GM10266 (cell line): ENCODE measurements around the gene ALKBH3.
A peak's percentile ranks its signal among the peaks of the same experiment; 100 is the strongest.

ENCODE experiments used
- DNase-seq: peaks from one replicate; pipeline ENCODE4 v3.0.0; 2012; ENCODE audit errors: extremely low spot score
- TF ChIP-seq, protein P1 (sequence below): IDR thresholded peaks from 2 replicates; pipeline ENCODE4 v1.5.1; 2012; ENCODE audit warnings: mild to moderate bottlenecking, low read depth; ENCODE audit not compliant: control insufficient read depth, insufficient read depth; ENCODE audit errors: missing control alignments

The ALKBH3 gene

DNA sequence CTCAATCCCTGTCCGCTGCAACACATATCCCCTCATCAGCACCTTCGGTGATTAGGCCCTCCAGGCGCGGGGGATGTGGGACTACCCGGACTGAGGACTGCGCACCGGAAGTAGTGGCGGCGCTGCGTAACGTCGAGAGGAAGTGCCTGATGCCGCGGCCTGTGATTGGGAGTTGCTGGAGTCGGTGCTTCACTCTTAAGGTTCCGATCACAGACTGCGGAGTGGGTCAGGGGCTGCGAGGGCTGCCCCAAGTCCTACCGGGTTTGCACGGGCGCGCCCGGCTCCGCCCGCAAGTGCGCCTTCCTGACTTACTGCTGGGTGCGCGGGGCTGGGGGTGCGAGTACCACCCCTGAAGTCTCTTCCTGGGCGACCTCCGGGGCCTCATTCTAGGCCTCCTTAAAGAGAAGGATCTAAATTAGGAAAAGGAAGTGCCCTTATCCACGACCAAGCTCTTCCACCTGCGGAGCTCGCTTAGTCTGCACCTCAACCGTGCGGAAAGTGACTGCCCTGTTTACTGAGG is at the start of gene ALKBH3:
ALKBH3 (plus strand) TSS at position 192 of the 520 bp plus-strand sequence. CDS start 1,822 bp downstream, outside the sequence.
- TF ChIP-seq, protein P1, sequence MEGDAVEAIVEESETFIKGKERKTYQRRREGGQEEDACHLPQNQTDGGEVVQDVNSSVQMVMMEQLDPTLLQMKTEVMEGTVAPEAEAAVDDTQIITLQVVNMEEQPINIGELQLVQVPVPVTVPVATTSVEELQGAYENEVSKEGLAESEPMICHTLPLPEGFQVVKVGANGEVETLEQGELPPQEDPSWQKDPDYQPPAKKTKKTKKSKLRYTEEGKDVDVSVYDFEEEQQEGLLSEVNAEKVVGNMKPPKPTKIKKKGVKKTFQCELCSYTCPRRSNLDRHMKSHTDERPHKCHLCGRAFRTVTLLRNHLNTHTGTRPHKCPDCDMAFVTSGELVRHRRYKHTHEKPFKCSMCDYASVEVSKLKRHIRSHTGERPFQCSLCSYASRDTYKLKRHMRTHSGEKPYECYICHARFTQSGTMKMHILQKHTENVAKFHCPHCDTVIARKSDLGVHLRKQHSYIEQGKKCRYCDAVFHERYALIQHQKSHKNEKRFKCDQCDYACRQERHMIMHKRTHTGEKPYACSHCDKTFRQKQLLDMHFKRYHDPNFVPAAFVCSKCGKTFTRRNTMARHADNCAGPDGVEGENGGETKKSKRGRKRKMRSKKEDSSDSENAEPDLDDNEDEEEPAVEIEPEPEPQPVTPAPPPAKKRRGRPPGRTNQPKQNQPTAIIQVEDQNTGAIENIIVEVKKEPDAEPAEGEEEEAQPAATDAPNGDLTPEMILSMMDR, result no peak
- DNase-seq, result peak; percentile 80

DNA sequence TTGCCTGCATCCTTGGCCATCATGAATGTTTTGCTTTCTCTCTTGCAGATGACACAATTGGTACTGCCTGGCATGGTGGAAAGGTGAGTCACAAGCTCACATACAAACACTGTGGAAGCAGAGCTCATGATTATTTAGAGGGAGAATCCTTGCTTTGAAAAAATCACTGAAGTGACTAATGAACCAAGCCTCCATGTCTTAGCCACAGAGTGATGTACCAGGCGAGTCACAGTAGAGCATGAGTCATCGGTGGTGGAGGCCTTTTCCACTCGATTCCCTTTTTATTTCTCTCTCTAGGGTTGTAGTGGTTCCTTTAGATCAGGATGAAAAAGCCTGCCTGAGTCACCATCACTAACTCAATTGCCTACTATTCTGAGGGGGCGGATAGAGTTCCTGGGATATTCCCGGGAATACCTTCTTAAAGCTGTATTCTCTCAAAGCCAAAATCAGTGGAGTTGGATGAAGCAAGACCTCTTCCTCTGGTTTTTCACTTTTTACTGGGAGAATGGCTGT is 49.6 kb upstream of the ALKBH3 start:
- TF ChIP-seq, protein P1, result no peak
- no peak for DNase-seq

DNA sequence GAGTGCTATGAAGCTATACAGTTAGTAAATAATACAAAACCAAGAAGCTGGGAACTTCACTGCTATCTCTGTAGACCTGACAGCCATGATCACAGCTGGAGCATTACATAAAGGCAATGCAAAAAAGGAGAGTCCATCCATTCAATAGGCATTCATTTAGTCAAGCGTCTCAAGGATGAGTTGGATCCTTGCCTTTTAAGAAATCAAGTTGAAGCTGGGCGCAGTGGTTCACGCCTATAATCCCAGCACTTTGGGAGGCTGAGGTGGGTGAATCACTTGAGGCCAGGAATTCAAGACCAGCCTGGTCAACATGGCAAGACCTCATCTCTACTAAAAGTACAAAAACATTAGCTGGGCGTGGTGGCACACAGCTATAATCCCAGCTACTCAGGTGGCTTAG is 48.1 kb upstream of the ALKBH3 start:
- TF ChIP-seq, protein P1, result no peak
- no peak for DNase-seq

DNA sequence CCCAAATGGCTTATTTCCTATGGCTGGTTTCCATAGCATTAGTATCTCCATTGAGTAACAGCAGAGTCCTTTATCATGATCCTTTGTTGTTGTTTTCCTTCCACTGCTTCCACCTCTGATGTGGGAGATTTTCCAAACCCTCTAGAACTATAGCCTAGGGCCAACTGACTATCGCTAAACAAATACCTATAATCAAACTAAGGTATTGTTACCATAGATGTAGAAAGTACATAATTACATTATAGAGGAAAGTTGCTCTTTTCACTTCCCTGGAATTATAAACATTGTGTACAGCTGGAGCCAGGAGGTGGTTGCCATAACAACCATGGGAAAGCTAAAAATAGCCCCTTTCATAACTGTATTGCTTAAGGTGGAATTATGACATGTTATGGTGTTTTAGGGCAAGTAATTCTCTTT is 47.0 kb upstream of the ALKBH3 start:
- TF ChIP-seq, protein P1, result no peak
- no peak for DNase-seq

DNA sequence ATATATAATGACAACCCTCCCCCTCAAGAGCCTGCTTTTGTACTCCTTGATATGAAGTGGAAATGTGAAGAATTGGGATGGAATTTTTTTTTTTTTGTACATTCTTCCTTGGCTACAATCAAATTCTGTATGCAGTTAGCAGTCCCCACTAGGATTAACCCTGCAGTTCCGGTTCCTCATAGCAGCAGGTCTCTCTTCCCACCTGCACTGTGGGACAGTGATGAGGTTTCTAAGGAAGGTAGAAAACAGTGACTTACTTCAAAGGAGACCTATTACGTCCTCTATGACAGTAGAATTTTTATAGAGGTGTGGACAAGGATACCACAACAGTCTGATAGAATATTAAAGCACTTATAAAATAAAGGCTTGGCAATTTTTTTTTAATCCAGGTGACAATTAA is 46.3 kb upstream of the ALKBH3 start:
- DNase-seq, result no peak
- TF ChIP-seq, protein P1, result no peak

DNA sequence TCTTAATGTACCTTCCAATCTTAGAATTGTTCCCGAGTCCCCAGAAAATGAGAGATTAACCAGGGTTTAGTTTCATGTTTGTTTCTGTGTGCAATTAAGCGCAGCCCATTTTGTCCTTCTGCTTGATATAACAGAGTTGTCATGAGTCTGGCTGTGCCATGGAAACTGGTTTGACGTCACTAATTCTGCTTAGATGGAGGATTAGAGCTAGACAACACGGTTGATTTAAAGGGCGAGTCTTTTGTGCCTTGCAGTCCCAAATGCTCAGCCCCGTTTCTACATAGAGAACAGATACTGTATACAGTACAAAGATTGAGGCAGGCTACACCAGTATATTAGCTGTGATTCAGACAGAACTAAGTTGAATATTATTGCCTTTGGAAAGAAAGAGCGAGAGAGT is 45.5 kb upstream of the ALKBH3 start:
- DNase-seq, result no peak
- TF ChIP-seq, protein P1, result no peak

DNA sequence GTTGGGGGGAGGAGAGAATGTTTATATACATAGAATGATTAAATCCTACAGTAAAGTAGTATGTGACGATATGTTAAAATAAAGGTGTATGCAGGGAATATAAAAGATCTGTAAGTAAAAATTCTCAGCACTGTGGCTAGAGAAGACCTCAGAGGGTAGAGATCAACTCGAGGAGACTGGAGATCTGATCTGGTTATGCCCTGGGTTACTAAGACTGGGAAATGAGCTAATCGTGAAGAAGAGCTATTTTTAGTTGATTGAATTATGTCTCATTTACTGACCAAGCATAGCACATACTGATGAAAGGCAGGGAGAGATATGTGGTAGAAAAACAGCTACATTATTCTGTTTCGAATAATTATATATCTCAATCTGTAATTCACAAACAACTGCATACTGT is 42.8 kb upstream of the ALKBH3 start:
- peak; percentile 18 for DNase-seq
- TF ChIP-seq, protein P1, result no peak
